ENCODE results near the gene GSC2.

DNA sequence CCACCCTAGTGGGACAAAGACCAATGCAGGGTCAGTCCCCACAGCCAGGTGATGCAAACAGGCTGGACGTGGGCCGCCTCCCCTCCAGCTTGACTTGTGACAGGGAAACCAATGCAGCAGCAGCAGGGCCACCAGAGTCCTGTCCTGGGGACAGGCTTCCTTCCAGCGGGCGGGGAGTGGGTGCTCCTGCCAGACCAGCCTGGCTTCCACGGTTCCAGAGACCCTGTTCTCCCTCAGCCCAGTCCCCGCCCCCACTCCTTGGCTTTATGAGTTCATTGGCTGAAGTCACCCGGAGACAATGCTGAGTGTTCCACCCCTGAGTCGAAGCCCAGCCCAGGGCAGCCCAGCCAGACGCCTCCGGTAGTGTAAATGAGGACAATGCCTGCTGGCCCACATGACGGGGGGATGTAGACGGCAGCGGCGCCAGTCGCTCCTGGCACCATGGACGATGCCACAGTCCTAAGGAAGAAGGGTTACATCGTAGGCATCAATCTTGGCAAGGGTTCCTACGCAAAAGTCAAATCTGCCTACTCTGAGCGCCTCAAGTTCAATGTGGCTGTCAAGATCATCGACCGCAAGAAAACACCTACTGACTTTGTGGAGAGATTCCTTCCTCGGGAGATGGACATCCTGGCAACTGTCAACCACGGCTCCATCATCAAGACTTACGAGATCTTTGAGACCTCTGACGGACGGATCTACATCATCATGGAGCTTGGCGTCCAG, 19.0 kb downstream of the GSC2 start, which contains the start of gene TSSK2:
- TF ChIP-seq POLR2A (IDR thresholded peaks at IDR 0.05; ENCODE audit: control extremely low read depth in 1 of 2, low read depth in 2 of 2, low read length in 2 of 2): no peak
- TF ChIP-seq, protein P1, sequence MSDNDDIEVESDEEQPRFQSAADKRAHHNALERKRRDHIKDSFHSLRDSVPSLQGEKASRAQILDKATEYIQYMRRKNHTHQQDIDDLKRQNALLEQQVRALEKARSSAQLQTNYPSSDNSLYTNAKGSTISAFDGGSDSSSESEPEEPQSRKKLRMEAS (IDR thresholded peaks at IDR 0.05): no peak
- TF ChIP-seq PHF8 (conservative IDR thresholded peaks at IDR 0.05; ENCODE audit: low read depth, low read length): no peak
- TF ChIP-seq, protein P2, sequence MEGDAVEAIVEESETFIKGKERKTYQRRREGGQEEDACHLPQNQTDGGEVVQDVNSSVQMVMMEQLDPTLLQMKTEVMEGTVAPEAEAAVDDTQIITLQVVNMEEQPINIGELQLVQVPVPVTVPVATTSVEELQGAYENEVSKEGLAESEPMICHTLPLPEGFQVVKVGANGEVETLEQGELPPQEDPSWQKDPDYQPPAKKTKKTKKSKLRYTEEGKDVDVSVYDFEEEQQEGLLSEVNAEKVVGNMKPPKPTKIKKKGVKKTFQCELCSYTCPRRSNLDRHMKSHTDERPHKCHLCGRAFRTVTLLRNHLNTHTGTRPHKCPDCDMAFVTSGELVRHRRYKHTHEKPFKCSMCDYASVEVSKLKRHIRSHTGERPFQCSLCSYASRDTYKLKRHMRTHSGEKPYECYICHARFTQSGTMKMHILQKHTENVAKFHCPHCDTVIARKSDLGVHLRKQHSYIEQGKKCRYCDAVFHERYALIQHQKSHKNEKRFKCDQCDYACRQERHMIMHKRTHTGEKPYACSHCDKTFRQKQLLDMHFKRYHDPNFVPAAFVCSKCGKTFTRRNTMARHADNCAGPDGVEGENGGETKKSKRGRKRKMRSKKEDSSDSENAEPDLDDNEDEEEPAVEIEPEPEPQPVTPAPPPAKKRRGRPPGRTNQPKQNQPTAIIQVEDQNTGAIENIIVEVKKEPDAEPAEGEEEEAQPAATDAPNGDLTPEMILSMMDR (IDR thresholded peaks at IDR 0.05; ENCODE audit: control extremely low read depth in 1 of 3, insufficient read depth in 1 of 3, low read depth in 1 of 3, low read length in 3 of 3): no peak
- no peak for TF ChIP-seq CEBPB (IDR thresholded peaks at IDR 0.05; ENCODE audit: low read depth, low read length)
- no peak for TF ChIP-seq KDM1A (IDR thresholded peaks at IDR 0.05; ENCODE audit: borderline replicate concordance, low read length)
- TF ChIP-seq, protein P3, sequence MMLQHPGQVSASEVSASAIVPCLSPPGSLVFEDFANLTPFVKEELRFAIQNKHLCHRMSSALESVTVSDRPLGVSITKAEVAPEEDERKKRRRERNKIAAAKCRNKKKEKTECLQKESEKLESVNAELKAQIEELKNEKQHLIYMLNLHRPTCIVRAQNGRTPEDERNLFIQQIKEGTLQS (IDR thresholded peaks at IDR 0.05; ENCODE audit: insufficient read depth, low read depth, low read length): no peak
- no peak for TF ChIP-seq NRF1 (IDR thresholded peaks at IDR 0.05; ENCODE audit: low read depth, low read length)
- TF ChIP-seq, protein P4, sequence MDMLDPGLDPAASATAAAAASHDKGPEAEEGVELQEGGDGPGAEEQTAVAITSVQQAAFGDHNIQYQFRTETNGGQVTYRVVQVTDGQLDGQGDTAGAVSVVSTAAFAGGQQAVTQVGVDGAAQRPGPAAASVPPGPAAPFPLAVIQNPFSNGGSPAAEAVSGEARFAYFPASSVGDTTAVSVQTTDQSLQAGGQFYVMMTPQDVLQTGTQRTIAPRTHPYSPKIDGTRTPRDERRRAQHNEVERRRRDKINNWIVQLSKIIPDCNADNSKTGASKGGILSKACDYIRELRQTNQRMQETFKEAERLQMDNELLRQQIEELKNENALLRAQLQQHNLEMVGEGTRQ (IDR thresholded peaks at IDR 0.05; ENCODE audit: low read length): no peak
- TF ChIP-seq SP1 (IDR thresholded peaks at IDR 0.05; ENCODE audit: low read depth, low read length): no peak
- TF ChIP-seq TCF12 (IDR thresholded peaks at IDR 0.05; ENCODE audit: low read depth, low read length): no peak
- TF ChIP-seq YY1 (IDR thresholded peaks at IDR 0.05; ENCODE audit: low read depth, low read length): no peak

All from H1 (cell line).